GM19467 (cell line): ENCODE data around the gene NEIL3.

Experiments used
- ATAC-seq: cut with Tn5 transposase; IDR thresholded peaks from one replicate; pipeline ENCODE4 v1.9.1; 2021; ENCODE audit warnings: mild to moderate bottlenecking, moderate library complexity; ENCODE audit not compliant: unreplicated experiment

NEIL3 gene

GRCh38 chr4:177356921-177357320, 47.2 kb downstream of the NEIL3 start:
- no peak for ATAC-seq

GRCh38 chr4:177367336-177367735, 57.7 kb downstream of the NEIL3 start:
- ATAC-seq, result peak; percentile 54

- no peak for ATAC-seq
These were observed 59.7 kb downstream of the NEIL3 start for GRCh38 chr4:177369372-177369771.

- ATAC-seq, result no peak
These were observed 61.8 kb downstream of the NEIL3 start for GRCh38 chr4:177371461-177371860.

- ATAC-seq, result no peak
These were observed 65.3 kb downstream of the NEIL3 start for GRCh38 chr4:177374966-177375365.

GRCh38 chr4:177375372-177375771, 65.7 kb downstream of the NEIL3 start:
- no peak for ATAC-seq

- no peak for ATAC-seq
These were observed 66.3 kb downstream of the NEIL3 start for GRCh38 chr4:177376024-177376423.

GRCh38 chr4:177380730-177381287, 71.1 kb downstream of the NEIL3 start:
- ATAC-seq, result no peak

- ATAC-seq, result no peak
These were observed 72.2 kb downstream of the NEIL3 start for GRCh38 chr4:177381762-177382310.

- ATAC-seq, result no peak
These were observed 75.3 kb downstream of the NEIL3 start for GRCh38 chr4:177384856-177385397.

- ATAC-seq, result no peak
These were observed 76.1 kb downstream of the NEIL3 start for GRCh38 chr4:177385576-177386277.

GRCh38 chr4:177386278-177386815, 76.7 kb downstream of the NEIL3 start:
- ATAC-seq, result no peak

- no peak for ATAC-seq
These were observed 81.6 kb downstream of the NEIL3 start for GRCh38 chr4:177391287-177391686.

GRCh38 chr4:177391953-177392352, 82.3 kb downstream of the NEIL3 start:
- ATAC-seq, result no peak

- no peak for ATAC-seq
These were observed 83.6 kb downstream of the NEIL3 start for GRCh38 chr4:177393236-177393635.

- no peak for ATAC-seq
These were observed 86.7 kb downstream of the NEIL3 start for GRCh38 chr4:177396352-177396751.

GRCh38 chr4:177400030-177400429, 90.4 kb downstream of the NEIL3 start:
- ATAC-seq, result no peak

GRCh38 chr4:177401658-177402273, 92.1 kb downstream of the NEIL3 start:
- ATAC-seq, result no peak

GRCh38 chr4:177403746-177404145, 94.1 kb downstream of the NEIL3 start:
- no peak for ATAC-seq

- ATAC-seq, result no peak
These were observed 94.7 kb downstream of the NEIL3 start for GRCh38 chr4:177404342-177404741.

GRCh38 chr4:177404986-177405385, 95.3 kb downstream of the NEIL3 start:
- ATAC-seq, result no peak

- ATAC-seq, result no peak
These were observed 95.8 kb downstream of the NEIL3 start for GRCh38 chr4:177405508-177405907.
